ENCODE data around the gene PHETA2.

DNA sequence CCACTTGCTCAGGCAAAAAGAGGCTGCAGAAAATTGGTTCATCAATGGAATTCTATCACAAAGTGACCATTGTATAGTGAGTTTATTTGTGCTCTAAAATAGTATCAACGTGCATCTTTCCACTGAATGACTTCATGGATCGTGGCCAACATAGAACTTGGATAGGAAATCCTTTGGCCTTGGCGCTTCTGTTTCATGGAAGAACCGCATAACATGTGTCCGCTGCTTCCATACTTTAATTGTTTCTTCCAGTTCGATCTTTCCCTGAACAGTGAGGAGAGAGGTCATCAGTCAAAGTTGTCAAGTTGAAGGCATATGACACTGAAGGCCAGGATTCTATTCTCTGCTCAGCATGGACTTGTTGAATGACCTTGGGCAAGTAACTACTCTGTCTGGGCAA lies 12.0 kb downstream of the PHETA2 start:
- TF ChIP-seq, protein P1, sequence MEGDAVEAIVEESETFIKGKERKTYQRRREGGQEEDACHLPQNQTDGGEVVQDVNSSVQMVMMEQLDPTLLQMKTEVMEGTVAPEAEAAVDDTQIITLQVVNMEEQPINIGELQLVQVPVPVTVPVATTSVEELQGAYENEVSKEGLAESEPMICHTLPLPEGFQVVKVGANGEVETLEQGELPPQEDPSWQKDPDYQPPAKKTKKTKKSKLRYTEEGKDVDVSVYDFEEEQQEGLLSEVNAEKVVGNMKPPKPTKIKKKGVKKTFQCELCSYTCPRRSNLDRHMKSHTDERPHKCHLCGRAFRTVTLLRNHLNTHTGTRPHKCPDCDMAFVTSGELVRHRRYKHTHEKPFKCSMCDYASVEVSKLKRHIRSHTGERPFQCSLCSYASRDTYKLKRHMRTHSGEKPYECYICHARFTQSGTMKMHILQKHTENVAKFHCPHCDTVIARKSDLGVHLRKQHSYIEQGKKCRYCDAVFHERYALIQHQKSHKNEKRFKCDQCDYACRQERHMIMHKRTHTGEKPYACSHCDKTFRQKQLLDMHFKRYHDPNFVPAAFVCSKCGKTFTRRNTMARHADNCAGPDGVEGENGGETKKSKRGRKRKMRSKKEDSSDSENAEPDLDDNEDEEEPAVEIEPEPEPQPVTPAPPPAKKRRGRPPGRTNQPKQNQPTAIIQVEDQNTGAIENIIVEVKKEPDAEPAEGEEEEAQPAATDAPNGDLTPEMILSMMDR (IDR thresholded peaks at IDR 0.05) = no peak
- TF ChIP-seq POLR2A (IDR thresholded peaks at IDR 0.05) = no peak

Measured in testis (tissue), 2 donors.